Measurements from ENCODE around the gene ZNF616. TPM values are rescaled to one million over a fixed set of nuclear protein-coding genes. Genes with fewer than 3 reads are reported as not detected.

ZNF616 gene
- total and polyA plus RNA-seq, 2 of the 8 experiments (the other 6 are each of a cell fraction or from before 2014, with no cell fraction given) = 5.7 to 40.5 TPM

DNA sequence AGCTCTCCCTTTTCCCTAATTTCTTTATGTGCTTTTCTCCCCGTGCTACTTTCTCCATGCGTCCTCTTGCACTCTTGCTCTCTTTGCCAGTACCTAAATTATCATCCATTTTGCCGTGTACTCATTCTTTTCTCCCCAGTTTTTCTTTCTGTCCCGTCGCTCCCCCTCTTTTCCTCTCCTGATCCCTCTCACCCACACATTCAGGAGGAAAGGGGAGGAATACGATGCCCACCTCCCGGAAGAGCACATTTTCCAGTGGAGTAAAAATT is 821 bp downstream of the ZNF616 start:
- Histone ChIP-seq H3K23ac (ENCODE audit: insufficient read length) (no peak overlapping the region), H3K9me3 (ENCODE audit: insufficient read depth in 2 of 2, low read depth in 1 of 2, low read length in 1 of 2) (peaks cover 4 to 5% of the 10 kb centered on the region in 2 experiments; a peak in 3 of 4 replicates), H3K4me2 (ENCODE audit: insufficient read depth in 1 of 2, low read depth in 2 of 2, low read length in 2 of 2) (peak overlapping the region; percentile 87 to 98), H2BK15ac (ENCODE audit: low read length) (no peak overlapping the region), H3K79me1 (ENCODE audit: low read depth, low read length) (peaks cover 7% of the 10 kb centered on the region), H4K8ac (ENCODE audit: extremely low read depth, insufficient read depth, low read length) (peak overlapping the region; percentile 66; the same call in 1 of the 2 replicates), H3K4ac (replicated peaks; ENCODE audit: insufficient read length, low read depth, low read length) (no peak overlapping the region), H3K56ac (replicated peaks; ENCODE audit: insufficient read length, low read depth, low read length) (no peak overlapping the region), H3K27me3 (replicated peaks in 1 of 4; ENCODE audit: control insufficient read depth in 3 of 4, extremely low read depth in 1 of 4, insufficient read depth in 3 of 4, low read length in 3 of 4) (no peaks in the 10 kb centered on the region), H3K14ac (ENCODE audit: insufficient read length) (no peak overlapping the region), H4K20me1 (replicated peaks in 1 of 2; ENCODE audit: control insufficient read depth in 1 of 2, insufficient read depth in 2 of 2, low read length in 2 of 2) (no peaks in the 10 kb centered on the region), H4K5ac (ENCODE audit: insufficient read length, low read depth, low read length) (peak overlapping the region; percentile 41), H3K23me2 (ENCODE audit: low read depth, low read length) (peaks cover 6% of the 10 kb centered on the region; the same call in 1 of the 2 replicates), H3K36me3 (ENCODE audit: control insufficient read depth in 2 of 4, insufficient read depth in 4 of 4, low read length in 3 of 4) (peaks cover 0 to 7% (median 2%) of the 10 kb centered on the region in 4 experiments; a peak in 2 of 8 replicates), H3K4me3 (ENCODE audit: extremely low read depth in 1 of 4, insufficient read depth in 2 of 4, low read depth in 3 of 4, low read length in 4 of 4) (peak overlapping the region; percentile 82 to 99 (median 96)), H2BK20ac (ENCODE audit: low read length) (no peak overlapping the region), H2AK5ac (ENCODE audit: low read depth, low read length) (no peak overlapping the region; the same call in 1 of the 2 replicates), H2AFZ (ENCODE audit: low read length) (peak overlapping the region; percentile 19; the same call in 1 of the 2 replicates), H2BK12ac (ENCODE audit: low read depth, low read length) (no peak overlapping the region), H3K9ac (replicated peaks in 1 of 4; ENCODE audit: extremely low read depth in 1 of 4, low read depth in 3 of 4, low read length in 3 of 4) (peak overlapping the region; percentile 50 to 93 (median 88)), H3K27ac (ENCODE audit: low read depth, low read length) (peak overlapping the region; percentile 81), H4K91ac (replicated peaks; ENCODE audit: insufficient read length, low read length) (no peak overlapping the region), H3K4me1 (replicated peaks in 1 of 4; ENCODE audit: control insufficient read depth in 3 of 4, insufficient read depth in 4 of 4, low read length in 3 of 4) (peaks cover 0 to 4% (median 0%) of the 10 kb centered on the region in 4 experiments; a peak in 2 of 7 replicates), H2BK120ac (replicated peaks; ENCODE audit: low read depth, low read length) (no peak overlapping the region), H2BK5ac (ENCODE audit: low read depth, low read length) (peak overlapping the region; percentile 81; the same call in 1 of the 2 replicates), H3K79me2 (ENCODE audit: control insufficient read depth in 1 of 2, insufficient read depth in 2 of 2, low read length in 2 of 2) (peaks cover 11 to 43% of the 10 kb centered on the region in 2 experiments), H3K18ac (ENCODE audit: extremely low read depth, low read length) (peak overlapping the region; percentile 89; the same call in 1 of the 2 replicates)
- WGBS, 2 experiments (ENCODE audit: extremely low coverage in 1 of 2, insufficient coverage in 1 of 2, insufficient read length in 1 of 2, insufficient replicate concordance in 2 of 2, low coverage in 1 of 2, low lambda C conversion rate in 2 of 2, missing lambda C conversion rate in 1 of 2) = 0% methylated on average over 6 of the region's 7 CpGs; no CpG with 5 or more reads in 1 of the 2 experiments
- DNase-seq (ENCODE audit: low read depth in 1 of 2, low spot score in 2 of 2) = no peak
- ChIA-PET POLR2A (ENCODE audit: partially characterized antibody) (interaction anchor here (1.0 to 2.8 kb wide), 12 partner anchors 9 to 205 kb away, joined by 3 to 25 read pairs (median 4); partner anchors contain the start of genes PPP2R1A, ZNF432, ZNF610 and ZNF614), CTCF (ENCODE audit: partially characterized antibody) (interaction anchor here (0.8 to 2.4 kb wide), 7 partner anchors 26 to 119 kb away, joined by 3 to 11 read pairs (median 4); no protein-coding TSS in a partner anchor)
- FAIRE-seq = no peak
- TF ChIP-seq SAP30 (IDR thresholded peaks at IDR 0.05; ENCODE audit: insufficient read depth, insufficient replicate concordance, low read length) (peak; percentile 53), MAX (IDR thresholded peaks at IDR 0.05) (no peak)

Measured in H1 (cell line).